ENCODE results near the gene TMEM63A.
"Not testable (repeated sequence)": the region's sequence is repeated elsewhere in the genome, so short reads cannot be mapped to it uniquely, and the experiment has no call there.

TMEM63A gene

DNA sequence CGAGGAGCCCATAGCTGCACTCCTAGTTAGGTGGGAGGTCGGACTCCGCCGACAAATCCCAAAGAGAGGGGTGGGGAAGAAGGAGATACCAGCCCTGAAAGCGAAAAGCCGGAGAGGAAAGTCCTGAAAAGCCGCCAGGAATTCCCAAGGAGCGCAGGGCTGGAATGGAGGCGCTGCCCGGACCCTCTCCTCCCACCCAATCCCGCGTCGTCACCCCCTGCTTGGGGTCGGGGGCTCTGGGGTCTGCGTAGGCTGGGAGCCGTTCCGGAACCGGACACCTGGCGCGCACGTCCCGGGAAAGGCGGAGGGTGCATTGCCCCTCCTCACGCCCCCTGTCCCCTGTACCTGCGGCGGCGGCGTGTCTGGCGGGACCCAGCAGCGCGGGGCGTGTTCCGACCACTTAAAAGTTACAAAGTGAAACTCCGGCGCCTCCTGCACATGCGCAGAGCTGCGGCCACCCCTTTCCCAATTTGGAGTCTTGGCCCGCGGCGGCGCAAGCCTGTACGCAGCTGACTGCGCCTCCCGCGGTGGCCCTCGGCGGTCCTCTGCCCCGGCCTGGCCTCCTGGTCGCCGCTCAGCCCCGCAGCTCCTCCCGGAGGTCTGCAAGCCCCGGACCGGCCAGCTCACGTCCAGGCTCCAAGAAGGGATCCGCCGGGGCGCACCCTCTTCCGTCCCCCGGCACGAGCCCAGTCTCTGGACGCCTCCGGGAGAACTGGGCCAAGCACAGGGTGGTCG lies at the start of gene TMEM63A:
TMEM63A (minus strand) TSS at position 422 of the 735 bp plus-strand sequence. CDS start 4,800 bp downstream, outside the sequence.
- DNase-seq (ENCODE audit: low spot score): peak; percentile 88

- no peak for DNase-seq (ENCODE audit: low spot score)
Observed at GRCh38 chr1:225931270-225932136, 49.3 kb upstream of the TMEM63A start.

DNA sequence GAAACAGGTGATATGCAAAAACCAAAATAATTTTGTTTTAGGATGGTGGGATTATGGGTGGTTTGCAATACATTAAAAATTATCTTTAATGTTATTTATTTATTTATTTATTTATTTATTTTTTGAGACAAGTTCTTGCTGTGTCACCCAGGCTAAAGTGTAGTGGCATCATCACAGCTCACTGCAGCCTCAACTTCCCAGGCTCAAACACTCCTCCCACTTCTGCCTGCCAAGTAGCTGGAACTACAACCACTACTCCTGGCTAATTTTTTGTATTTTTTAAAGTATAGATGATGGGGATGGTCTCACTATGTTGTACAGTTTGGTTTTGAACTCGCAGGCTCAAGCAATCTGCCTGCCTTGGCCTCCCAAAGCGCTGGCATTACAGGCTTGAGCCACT lies 48.4 kb upstream of the TMEM63A start:
- DNase-seq (ENCODE audit: low spot score): no peak

GRCh38 chr1:225929462-225929861 lies 47.3 kb upstream of the TMEM63A start:
- DNase-seq (ENCODE audit: low spot score): not testable (repeated sequence)

DNA sequence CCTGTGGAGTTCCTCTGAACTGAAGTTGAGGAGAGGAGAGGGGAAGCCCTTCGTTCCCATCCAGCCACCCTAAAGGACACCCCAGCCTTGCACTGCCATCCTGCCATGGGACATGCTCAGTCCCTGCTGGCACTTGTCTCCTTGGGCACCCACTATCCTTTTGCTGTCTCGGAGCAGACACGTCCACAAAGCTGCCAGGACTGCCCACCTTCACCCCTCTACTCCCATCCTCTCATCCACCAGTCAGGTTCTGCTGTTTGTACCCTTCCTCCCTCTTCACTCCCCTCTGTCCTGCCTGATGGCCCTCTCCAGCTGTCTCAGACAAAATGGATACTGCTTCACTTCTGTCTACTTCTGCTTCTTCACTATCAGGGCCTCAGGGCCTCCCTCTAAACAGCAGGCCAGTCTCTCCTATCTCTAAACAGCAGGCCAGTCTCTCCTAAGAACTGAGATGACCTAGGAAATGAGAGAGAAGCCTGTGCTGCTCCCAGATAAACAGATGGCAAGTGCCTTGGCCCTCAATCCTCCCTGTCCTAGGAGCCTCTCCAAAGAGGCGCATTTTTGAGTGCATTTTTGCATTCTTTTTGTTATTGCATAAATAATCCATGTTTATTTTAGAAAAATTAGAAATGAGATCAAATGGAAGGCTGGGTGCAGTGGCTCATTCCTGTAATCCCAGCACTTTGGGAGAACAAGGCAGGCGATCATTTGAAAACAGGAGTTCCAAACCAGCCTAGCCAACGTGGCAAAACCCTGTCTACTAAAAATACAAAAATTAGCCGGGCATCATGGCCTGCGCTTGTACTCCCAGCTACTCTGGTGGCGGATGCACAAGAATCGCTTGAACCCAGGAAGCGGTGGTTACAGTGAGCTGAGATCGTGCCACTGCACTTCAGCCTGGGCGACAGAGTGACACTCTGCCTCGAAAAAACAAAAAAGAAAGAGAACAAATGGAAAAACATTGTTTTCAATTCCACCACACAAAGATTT lies 46.3 kb upstream of the TMEM63A start:
- peak; percentile 30 for DNase-seq (ENCODE audit: low spot score)

GRCh38 chr1:225926551-225927113 lies 44.5 kb upstream of the TMEM63A start:
- no peak for DNase-seq (ENCODE audit: low spot score)

DNA sequence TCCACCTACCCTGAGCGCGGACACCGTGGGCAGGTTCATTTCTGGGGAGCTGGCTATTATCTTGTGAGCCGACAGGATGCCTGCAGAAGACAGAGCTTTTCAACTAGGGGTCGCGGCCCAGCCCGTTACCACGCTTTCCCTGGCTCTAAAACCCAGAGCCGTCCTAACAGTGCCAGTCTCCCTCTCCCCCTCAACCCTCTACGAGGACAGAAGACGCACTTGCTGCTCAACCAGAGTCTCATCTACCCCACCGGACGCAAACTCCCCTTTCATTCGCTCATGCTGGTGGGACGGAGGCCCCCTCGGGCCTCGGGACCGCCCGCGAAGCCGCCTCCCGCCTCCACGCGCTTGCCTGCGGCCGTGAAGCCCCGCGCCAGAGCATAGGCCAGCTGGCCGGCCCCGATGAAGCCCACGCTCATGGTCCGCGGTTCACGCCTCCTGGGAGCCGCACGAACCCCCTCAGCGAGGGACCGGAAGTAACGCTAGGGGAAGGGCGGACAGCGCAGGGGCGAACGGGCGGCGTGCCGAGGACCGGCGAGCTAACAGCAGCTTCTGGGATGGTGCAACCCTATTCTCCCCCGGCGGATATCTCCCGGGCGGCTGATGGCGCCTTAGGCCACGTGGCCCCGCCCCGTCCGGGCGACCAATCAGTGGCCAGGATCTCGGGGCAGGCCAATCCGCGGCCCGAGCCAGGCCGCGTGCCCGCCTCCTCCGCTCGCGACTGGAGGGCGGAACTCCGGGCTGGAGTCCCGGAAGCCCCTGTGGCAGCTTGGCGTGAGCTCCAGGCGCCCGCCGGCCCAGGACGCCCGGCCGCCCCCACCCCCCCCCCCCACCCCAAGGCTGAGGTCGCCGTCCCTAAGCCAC lies 41.7 kb upstream of the TMEM63A start, which contains the start of gene PYCR2:
PYCR2 (minus strand) TSS at position 559 of the 864 bp plus-strand sequence; CDS start at position 419, 140 bp downstream.
- DNase-seq (ENCODE audit: low spot score): peak; percentile 95

GRCh38 chr1:225923381-225923691 lies 41.2 kb upstream of the TMEM63A start:
- no peak for DNase-seq (ENCODE audit: low spot score)

GRCh38 chr1:225921734-225922709 lies 39.8 kb upstream of the TMEM63A start:
- no peak for DNase-seq (ENCODE audit: low spot score)

- DNase-seq (ENCODE audit: low spot score): peak; percentile 24
Observed at GRCh38 chr1:225919906-225920305, 37.7 kb upstream of the TMEM63A start.

GRCh38 chr1:225918280-225918679 lies 36.1 kb upstream of the TMEM63A start:
- DNase-seq (ENCODE audit: low spot score): no peak

GRCh38 chr1:225917536-225917935 lies 35.4 kb upstream of the TMEM63A start:
- DNase-seq (ENCODE audit: low spot score): no peak

DNA sequence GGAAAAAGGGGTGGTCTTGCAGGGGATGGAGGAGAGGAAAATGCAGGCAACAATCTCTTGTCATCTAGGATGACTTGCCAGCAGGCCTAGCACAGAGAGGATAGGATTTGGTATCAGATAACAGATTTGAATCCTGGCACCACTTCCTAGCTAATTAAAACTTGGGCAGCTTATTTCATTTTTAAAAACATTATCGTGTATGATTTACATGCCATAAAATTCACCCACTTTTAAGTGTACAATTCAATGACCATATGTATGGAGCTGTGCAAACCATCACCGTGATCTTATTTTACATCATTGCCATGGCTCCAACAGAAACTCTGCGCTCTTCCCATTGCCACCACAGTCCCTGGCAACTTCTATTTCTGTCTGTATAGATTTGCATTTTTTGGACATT lies 34.9 kb upstream of the TMEM63A start:
- DNase-seq (ENCODE audit: low spot score): no peak

- no peak for DNase-seq (ENCODE audit: low spot score)
Observed at GRCh38 chr1:225915538-225915991, 33.4 kb upstream of the TMEM63A start.

DNA sequence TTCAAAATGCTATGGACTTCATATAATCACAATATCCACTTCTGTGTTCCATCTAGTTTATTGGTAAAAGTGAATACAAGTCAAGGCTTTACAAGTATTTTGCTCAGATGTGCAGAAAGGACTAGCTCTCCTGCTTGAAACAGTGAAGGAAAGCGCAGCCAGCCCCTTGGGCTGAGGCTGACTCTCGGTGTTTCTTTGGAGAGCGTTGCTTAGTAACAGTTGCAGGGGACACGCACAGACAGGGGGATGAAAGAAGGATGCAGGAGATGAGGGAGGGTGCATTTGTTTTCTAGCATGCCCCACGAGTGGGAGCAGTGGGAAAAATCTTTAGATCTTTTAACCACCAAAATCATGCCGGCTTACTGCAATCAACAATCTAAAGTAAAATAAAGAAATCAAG lies 32.8 kb upstream of the TMEM63A start:
- DNase-seq (ENCODE audit: low spot score): no peak

- DNase-seq (ENCODE audit: low spot score): no peak
Observed at GRCh38 chr1:225914391-225914790, 32.2 kb upstream of the TMEM63A start.

- DNase-seq (ENCODE audit: low spot score): peak; percentile 65
Observed at GRCh38 chr1:225911191-225912130, 29.3 kb upstream of the TMEM63A start.

DNA sequence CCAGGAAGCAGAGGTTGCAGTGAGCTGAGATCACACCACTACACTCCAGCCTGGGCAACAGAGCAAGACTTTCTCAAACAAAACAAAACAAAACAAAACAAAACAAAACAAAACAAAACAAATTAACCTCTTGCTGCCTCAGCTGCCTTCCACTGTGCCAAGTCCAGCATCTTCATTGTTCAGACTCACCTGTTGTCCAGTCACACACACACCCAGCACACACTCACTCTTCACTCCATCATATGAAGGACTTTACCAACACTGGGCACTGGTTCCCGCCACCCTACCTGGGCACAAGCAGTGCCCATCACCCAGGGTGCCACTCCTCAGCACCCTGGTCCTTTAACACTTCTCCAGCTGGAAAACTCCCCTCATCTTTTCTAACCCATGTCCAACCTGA lies 27.3 kb upstream of the TMEM63A start:
- DNase-seq (ENCODE audit: low spot score): no peak
